Astrocyte (in vitro differentiated cells and primary cell): ENCODE measurements around the gene MBOAT2. TPM values are rescaled to one million over a fixed set of nuclear protein-coding genes. Genes with fewer than 3 reads are reported as not detected.

ENCODE experiments used
- DNase-seq: peaks from one replicate; pipeline ENCODE4 v3.0.0-alpha.2; 2010; ENCODE audit warnings: low read depth
- FAIRE-seq: peaks from 2 replicates; lab custom pipeline; 2011; peaks lifted over from hg19 to GRCh38; lab: Jason Lieb, UNC
- H2AFZ ChIP-seq: 2 replicates; pipeline ENCODE4 v1.6.0; 2012; ENCODE audit warnings: low read depth, low read length, inconsistent platforms
- H3K27ac ChIP-seq: 2 replicates; pipeline ENCODE4 v1.5.1; 2011; ENCODE audit warnings: low read depth, low read length, inconsistent platforms
- H3K27me3 ChIP-seq: 2 replicates; pipeline ENCODE4 v1.6.0; 2011; ENCODE audit warnings: low read length, inconsistent platforms; ENCODE audit not compliant: insufficient read depth
- H3K36me3 ChIP-seq: 2 replicates; pipeline ENCODE4 v1.5.1; 2011; ENCODE audit warnings: low read length, inconsistent platforms; ENCODE audit not compliant: insufficient read depth
- H3K4me1 ChIP-seq: 2 replicates; pipeline ENCODE4 v1.5.1; 2011; ENCODE audit warnings: low read length, inconsistent platforms; ENCODE audit not compliant: insufficient read depth
- H3K4me2 ChIP-seq: 2 replicates; pipeline ENCODE4 v1.6.0; 2012; ENCODE audit warnings: low read length, inconsistent platforms
- H3K4me3 ChIP-seq: 2 replicates; pipeline ENCODE4 v1.5.1; 2011; ENCODE audit warnings: low read depth, mild to moderate bottlenecking, low read length, inconsistent platforms; ENCODE audit not compliant: insufficient read depth
- H3K79me2 ChIP-seq: 2 replicates; pipeline ENCODE4 v1.6.0; 2012; ENCODE audit warnings: mild to moderate bottlenecking, low read length, inconsistent platforms; ENCODE audit not compliant: insufficient read depth
- H3K9ac ChIP-seq: 2 replicates; pipeline ENCODE4 v1.6.0; 2012; ENCODE audit warnings: mild to moderate bottlenecking, low read length, inconsistent platforms
- H3K9me3 ChIP-seq: 2 replicates; pipeline ENCODE4 v1.5.1; 2012; ENCODE audit warnings: low read depth, mild to moderate bottlenecking, low read length, inconsistent platforms; ENCODE audit not compliant: insufficient read depth
- H4K20me1 ChIP-seq: 2 replicates; pipeline ENCODE4 v1.6.0; 2012; ENCODE audit warnings: low read length, inconsistent platforms; ENCODE audit not compliant: insufficient read depth
- H3K27ac Mint-ChIP-seq: one replicate; pipeline ENCODE4 v1.8.0; 2021; ENCODE audit warnings: mild to moderate bottlenecking, mixed read lengths; ENCODE audit not compliant: unreplicated experiment
- H3K27me3 Mint-ChIP-seq: one replicate; pipeline ENCODE4 v1.8.0; 2021; ENCODE audit warnings: low read depth, mixed read lengths; ENCODE audit not compliant: unreplicated experiment
- H3K36me3 Mint-ChIP-seq: one replicate; pipeline ENCODE4 v1.8.0; 2021; ENCODE audit warnings: low read depth, mixed read lengths; ENCODE audit not compliant: unreplicated experiment
- H3K4me1 Mint-ChIP-seq: one replicate; pipeline ENCODE4 v1.8.0; 2021; ENCODE audit warnings: low read depth, mixed read lengths; ENCODE audit not compliant: unreplicated experiment
- H3K4me3 Mint-ChIP-seq: one replicate; pipeline ENCODE4 v1.8.0; 2021; ENCODE audit warnings: mild to moderate bottlenecking, moderate library complexity, mixed read lengths; ENCODE audit not compliant: unreplicated experiment
- H3K9me3 Mint-ChIP-seq: one replicate; pipeline ENCODE4 v1.8.0; 2021; ENCODE audit warnings: mild to moderate bottlenecking, mixed read lengths; ENCODE audit not compliant: unreplicated experiment
- CTCF ChIP-seq: IDR thresholded peaks from 2 replicates; pipeline ENCODE4 v1.5.1; 2011; ENCODE audit warnings: low read depth, mild to moderate bottlenecking, inconsistent platforms, low read length, moderate library complexity; ENCODE audit not compliant: insufficient read depth
- EZH2 ChIP-seq: IDR thresholded peaks from 2 replicates; pipeline ENCODE4 v1.6.1; 2012; ENCODE audit warnings: mild to moderate bottlenecking, low read length, inconsistent platforms; ENCODE audit not compliant: insufficient read depth
- total RNA-seq: library from RNA; stranded (reverse); gene quantifications from 2 replicates; pipeline ENCODE4 v1.2.1, GENCODE V29; 2021

MBOAT2 gene
- total RNA-seq, 1 donor from 2014 or later = 54.6 TPM

GRCh38 chr2:8836971-8837794 is 166.3 kb downstream of the MBOAT2 start, which contains the start of gene KIDINS220:
KIDINS220 (minus strand) TSS chr2:8837613; CDS start chr2:8827093, 10,520 bp downstream.
- Histone ChIP-seq H3K4me3 (peak within 1 kb of the TSS; percentile 81), H3K27me3 (no peaks in the 10 kb centered on the region), H3K79me2 (peaks cover 51% of the 10 kb centered on the region), H3K36me3 (no peaks in the 10 kb centered on the region), H2AFZ (peak within 1 kb of the TSS; percentile 95), H4K20me1 (peaks cover 44% of the 10 kb centered on the region), H3K4me1 (peaks cover 7% of the 10 kb centered on the region), H3K9me3 (no peaks in the 10 kb centered on the region), H3K27ac (peak within 1 kb of the TSS; percentile 79), H3K9ac (peak within 1 kb of the TSS; percentile 89), H3K4me2 (peak within 1 kb of the TSS; percentile 98)
- FAIRE-seq (no peak), DNase-seq (peak; percentile 52)
- peaks cover 5% of the 10 kb centered on the region for H3K27me3 Mint-ChIP-seq
- H3K36me3 Mint-ChIP-seq = peaks cover 2% of the 10 kb centered on the region
- peak within 1 kb of the TSS; percentile 97 for H3K27ac Mint-ChIP-seq
- H3K4me3 Mint-ChIP-seq = peak within 1 kb of the TSS; percentile 99
- no peak for TF ChIP-seq CTCF
- TF ChIP-seq EZH2 = no peak
- no peaks in the 10 kb centered on the region for H3K9me3 Mint-ChIP-seq
- H3K4me1 Mint-ChIP-seq = no peaks in the 10 kb centered on the region

DNA sequence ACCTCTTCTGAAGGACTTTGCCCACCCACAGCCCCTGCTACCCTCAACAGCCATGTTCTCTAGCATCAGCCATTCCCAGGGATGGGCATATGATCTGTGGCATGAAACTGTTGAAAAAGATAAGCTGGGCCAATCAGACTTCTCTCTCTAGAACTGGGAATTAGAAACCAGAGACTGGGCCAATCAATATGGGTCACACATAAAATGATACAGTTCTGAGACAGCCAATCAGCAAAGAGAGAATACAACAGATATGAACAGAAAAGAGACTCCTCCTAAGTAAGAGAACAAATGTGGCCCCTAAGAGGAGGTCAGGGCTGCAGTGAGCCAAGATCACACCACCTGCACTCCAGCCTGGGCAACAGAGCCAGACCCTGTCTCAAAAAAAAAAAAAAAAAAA is 168.2 kb downstream of the MBOAT2 start:
- Mint-ChIP-seq H3K27me3 (peaks cover under 1% of the 10 kb centered on the region), H3K9me3 (no peaks in the 10 kb centered on the region), H3K4me3 (no peak overlapping the region), H3K4me1 (no peaks in the 10 kb centered on the region), H3K36me3 (no peaks in the 10 kb centered on the region), H3K27ac (no peak overlapping the region)
- Histone ChIP-seq H4K20me1 (peaks cover 62% of the 10 kb centered on the region), H3K4me1 (peaks cover 7% of the 10 kb centered on the region), H3K27me3 (no peaks in the 10 kb centered on the region), H3K9me3 (no peaks in the 10 kb centered on the region), H3K4me3 (no peak overlapping the region), H3K4me2 (peak overlapping the region; percentile 98), H2AFZ (no peak overlapping the region), H3K79me2 (peaks cover 70% of the 10 kb centered on the region), H3K27ac (no peak overlapping the region), H3K36me3 (no peaks in the 10 kb centered on the region), H3K9ac (no peak overlapping the region)
- TF ChIP-seq CTCF (no peak), EZH2 (no peak)
- DNase-seq (no peak), FAIRE-seq (no peak)

GRCh38 chr2:8833853-8834252 is 169.6 kb downstream of the MBOAT2 start:
- Mint-ChIP-seq H3K4me1 (no peaks in the 10 kb centered on the region), H3K9me3 (no peaks in the 10 kb centered on the region), H3K27me3 (no peaks in the 10 kb centered on the region), H3K27ac (no peak overlapping the region), H3K36me3 (no peaks in the 10 kb centered on the region), H3K4me3 (no peak overlapping the region)
- no peak overlapping the region for H3K4me3 ChIP-seq
- H3K4me1 ChIP-seq = peaks cover 7% of the 10 kb centered on the region
- H3K27ac ChIP-seq = no peak overlapping the region
- no peak overlapping the region for H2AFZ ChIP-seq
- no peaks in the 10 kb centered on the region for H3K9me3 ChIP-seq
- no peak for TF ChIP-seq EZH2
- TF ChIP-seq CTCF = no peak
- peaks cover 73% of the 10 kb centered on the region for H4K20me1 ChIP-seq
- no peak for FAIRE-seq
- no peaks in the 10 kb centered on the region for H3K36me3 ChIP-seq
- no peaks in the 10 kb centered on the region for H3K27me3 ChIP-seq
- DNase-seq = no peak
- no peak overlapping the region for H3K9ac ChIP-seq
- H3K79me2 ChIP-seq = peaks cover 85% of the 10 kb centered on the region
- H3K4me2 ChIP-seq = no peak overlapping the region
